ENCODE measurements around the gene CLSTN1. TPM values are rescaled to one million over a fixed set of nuclear protein-coding genes. Genes with fewer than 3 reads are reported as not detected.

Gene CLSTN1
- total and polyA plus RNA-seq, 2 of the 8 experiments (the other 6 are each of a cell fraction or from before 2014, with no cell fraction given) = 34.2 to 97.4 TPM

GRCh38 chr1:9764550-9764949, 59.2 kb downstream of the CLSTN1 start (continued):
- no peak for TF ChIP-seq POLR2A (IDR thresholded peaks at IDR 0.05; ENCODE audit: control extremely low read depth in 1 of 2, low read depth in 2 of 2, low read length in 2 of 2)

Data from H1 (cell line).